Activated CD4-positive, alpha-beta T cell treated with anti-CD3 and anti-CD28 coated beads, Interleukin-2, amount 10 ng/mL, durations not matched to agents 7 days and 5 days (primary cell): ENCODE measurements around the gene CLNK. TPM values are rescaled to one million over a fixed set of nuclear protein-coding genes. Genes with fewer than 3 reads are reported as not detected.

Experiments
- CTCF ChIA-PET: fragments of 350-600 bp; sonication (Branson Sonifier 250); formaldehyde crosslinking; loops from one replicate; lab custom pipeline; 2021; ENCODE audit warnings: antibody characterized with exemption; lab: Charles Lee
- POLR2A ChIA-PET: fragments of 350-600 bp; sonication (Branson Sonifier 250); formaldehyde crosslinking; loops from one replicate; lab custom pipeline; 2021; ENCODE audit warnings: antibody characterized with exemption; lab: Charles Lee
- DNase-seq: peaks from one replicate; pipeline ENCODE4 v3.0.0-alpha.2; 2020
- H3K27ac Mint-ChIP-seq: one replicate; pipeline ENCODE4 v1.8.0; 2021; ENCODE audit warnings: mild to moderate bottlenecking, moderate library complexity, mixed read lengths
- H3K27me3 Mint-ChIP-seq: one replicate; pipeline ENCODE4 v1.8.0; 2021; ENCODE audit warnings: mixed read lengths
- H3K36me3 Mint-ChIP-seq: one replicate; pipeline ENCODE4 v1.8.0; 2021; ENCODE audit warnings: low read depth, mixed read lengths
- H3K4me1 Mint-ChIP-seq: one replicate; pipeline ENCODE4 v1.8.0; 2021; ENCODE audit warnings: mixed read lengths
- H3K4me3 Mint-ChIP-seq: one replicate; pipeline ENCODE4 v1.8.0; 2021; ENCODE audit warnings: mild to moderate bottlenecking, moderate library complexity, mixed read lengths
- H3K9me3 Mint-ChIP-seq: one replicate; pipeline ENCODE4 v1.8.0; 2021; ENCODE audit warnings: mixed read lengths
- total RNA-seq, 2 experiments: library from RNA; stranded (reverse); gene quantifications; one replicate each; pipeline ENCODE4 v1.2.3, GENCODE V29; 2021

Gene CLNK
- total RNA-seq, 2 experiments from 2014 or later = not detected

DNA sequence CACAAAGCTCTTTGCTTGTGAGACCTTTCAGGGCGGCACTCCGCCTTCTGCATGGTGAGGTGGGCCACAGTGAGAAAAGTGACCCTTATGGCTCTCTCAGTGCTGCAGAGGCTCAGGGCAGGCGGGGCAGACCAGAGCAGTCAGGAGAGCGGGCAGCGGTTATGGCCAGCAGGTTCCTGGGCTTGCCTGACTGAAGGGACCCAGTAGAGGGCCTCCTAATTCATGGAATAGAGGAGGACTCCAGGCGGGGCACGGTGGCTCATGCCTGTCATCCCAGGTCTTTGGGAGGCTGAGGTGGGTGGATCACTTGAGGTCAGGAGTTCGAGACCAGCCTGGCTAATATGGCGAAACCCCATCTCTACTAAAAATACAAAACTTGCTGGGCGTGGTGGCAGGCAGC lies 91.4 kb downstream of the CLNK start:
- CTCF ChIA-PET = no interaction called here
- no peak overlapping the region for H3K27ac Mint-ChIP-seq
- H3K4me3 Mint-ChIP-seq = no peak overlapping the region
- peaks cover 15% of the 10 kb centered on the region for H3K4me1 Mint-ChIP-seq
- no peaks in the 10 kb centered on the region for H3K9me3 Mint-ChIP-seq
- no peaks in the 10 kb centered on the region for H3K27me3 Mint-ChIP-seq
- no peaks in the 10 kb centered on the region for H3K36me3 Mint-ChIP-seq
- no peak for DNase-seq
- POLR2A ChIA-PET = no interaction called here

DNA sequence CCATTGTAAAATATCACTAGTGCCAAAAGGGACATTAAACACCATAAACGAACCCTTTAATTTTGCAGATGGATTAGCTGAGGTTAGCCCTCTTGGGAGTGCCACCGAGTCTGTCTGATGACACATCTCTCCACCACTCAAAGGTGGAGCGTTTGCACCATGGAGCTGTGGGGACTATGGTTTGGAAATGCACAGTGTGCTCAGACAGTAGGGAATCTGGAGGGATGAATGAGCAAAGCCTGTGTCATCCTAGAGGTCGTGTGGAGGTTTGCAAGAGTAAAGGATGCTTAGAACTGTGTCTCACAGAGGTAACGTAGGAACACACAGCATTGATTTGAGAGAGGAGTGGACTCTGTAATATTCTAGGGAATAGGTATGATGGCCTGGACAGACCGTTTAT lies 93.7 kb downstream of the CLNK start:
- Mint-ChIP-seq H3K9me3 (no peaks in the 10 kb centered on the region), H3K27me3 (no peaks in the 10 kb centered on the region), H3K4me1 (peaks cover 25% of the 10 kb centered on the region), H3K4me3 (no peak overlapping the region), H3K27ac (no peak overlapping the region), H3K36me3 (no peaks in the 10 kb centered on the region)
- ChIA-PET POLR2A (no interaction called here), CTCF (no interaction called here)
- DNase-seq = no peak

DNA sequence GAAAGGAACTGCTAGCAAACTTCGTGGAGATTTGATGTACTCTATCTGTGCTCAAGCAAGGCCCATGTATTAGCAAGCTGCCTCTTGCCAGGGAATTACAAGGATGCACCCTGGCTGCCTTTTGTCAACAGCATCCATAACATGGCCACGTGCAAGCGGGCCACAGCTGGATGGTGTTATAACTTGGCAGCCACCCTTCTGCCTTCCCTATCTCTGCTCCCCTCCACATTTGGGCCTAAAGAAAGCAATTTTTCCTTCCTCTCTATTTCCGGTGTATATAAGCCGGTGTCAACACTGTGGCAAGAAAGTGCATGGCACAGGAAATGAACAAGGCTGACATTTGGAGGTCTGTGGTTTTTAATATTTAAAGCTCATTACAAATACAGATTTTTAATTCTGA lies 94.8 kb downstream of the CLNK start:
- no peak overlapping the region for H3K27ac Mint-ChIP-seq
- no peaks in the 10 kb centered on the region for H3K36me3 Mint-ChIP-seq
- H3K27me3 Mint-ChIP-seq = no peaks in the 10 kb centered on the region
- POLR2A ChIA-PET = no interaction called here
- peak; percentile 6 for DNase-seq
- CTCF ChIA-PET = no interaction called here
- no peaks in the 10 kb centered on the region for H3K9me3 Mint-ChIP-seq
- peaks cover 25% of the 10 kb centered on the region for H3K4me1 Mint-ChIP-seq
- no peak overlapping the region for H3K4me3 Mint-ChIP-seq

DNA sequence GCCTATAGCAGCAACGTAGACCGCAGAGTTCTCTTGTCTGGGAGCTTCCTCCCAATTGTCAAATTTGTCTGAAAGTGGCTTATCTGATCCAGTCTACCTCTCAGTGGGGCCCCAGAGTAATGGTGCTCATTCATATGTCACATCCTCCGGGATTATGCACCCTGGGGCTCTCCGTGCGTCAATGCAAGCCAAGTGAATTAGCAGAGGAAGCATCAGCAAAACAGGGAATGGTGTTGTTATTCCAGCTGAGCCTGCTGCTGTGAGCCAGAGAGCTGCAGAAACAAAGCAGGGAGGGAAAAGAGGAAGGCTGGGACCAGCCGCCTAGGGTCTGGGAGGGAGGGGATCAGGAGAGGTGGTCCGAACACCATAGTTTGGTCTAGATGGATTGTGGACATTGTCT lies 95.2 kb downstream of the CLNK start:
- no peak for DNase-seq
- no peaks in the 10 kb centered on the region for H3K27me3 Mint-ChIP-seq
- H3K4me3 Mint-ChIP-seq = no peak overlapping the region
- H3K4me1 Mint-ChIP-seq = peaks cover 28% of the 10 kb centered on the region
- ChIA-PET POLR2A (no interaction called here), CTCF (no interaction called here)
- H3K9me3 Mint-ChIP-seq = no peaks in the 10 kb centered on the region
- no peak overlapping the region for H3K27ac Mint-ChIP-seq
- H3K36me3 Mint-ChIP-seq = no peaks in the 10 kb centered on the region

DNA sequence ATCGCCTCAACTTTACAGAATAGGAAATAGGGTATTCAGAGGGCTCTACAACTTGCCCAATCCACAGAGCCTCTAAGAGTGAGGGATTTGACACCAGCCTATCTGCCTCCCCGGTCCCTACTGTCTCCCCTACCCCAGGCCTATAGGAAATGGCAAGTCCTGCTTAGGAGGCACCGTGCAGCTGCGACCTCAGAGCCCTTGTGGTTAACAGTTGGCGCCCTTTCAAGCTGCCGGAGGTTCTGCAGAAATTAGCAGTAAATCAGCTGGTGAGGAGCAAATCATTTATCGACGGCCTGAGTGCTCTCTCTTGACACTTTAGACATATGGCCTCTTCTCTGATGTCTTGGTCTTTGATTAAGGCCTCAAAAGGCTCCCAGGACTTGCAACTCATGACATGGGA lies 96.9 kb downstream of the CLNK start:
- no peaks in the 10 kb centered on the region for H3K36me3 Mint-ChIP-seq
- CTCF ChIA-PET = interaction anchor here (1.3 kb wide), 1 partner anchor 26 kb away, joined by 3 read pairs; no protein-coding TSS in a partner anchor
- no peak overlapping the region for H3K4me3 Mint-ChIP-seq
- POLR2A ChIA-PET = no interaction called here
- H3K4me1 Mint-ChIP-seq = peaks cover 34% of the 10 kb centered on the region
- no peaks in the 10 kb centered on the region for H3K27me3 Mint-ChIP-seq
- DNase-seq = peak; percentile 39
- no peaks in the 10 kb centered on the region for H3K9me3 Mint-ChIP-seq
- H3K27ac Mint-ChIP-seq = peak overlapping the region; percentile 46

DNA sequence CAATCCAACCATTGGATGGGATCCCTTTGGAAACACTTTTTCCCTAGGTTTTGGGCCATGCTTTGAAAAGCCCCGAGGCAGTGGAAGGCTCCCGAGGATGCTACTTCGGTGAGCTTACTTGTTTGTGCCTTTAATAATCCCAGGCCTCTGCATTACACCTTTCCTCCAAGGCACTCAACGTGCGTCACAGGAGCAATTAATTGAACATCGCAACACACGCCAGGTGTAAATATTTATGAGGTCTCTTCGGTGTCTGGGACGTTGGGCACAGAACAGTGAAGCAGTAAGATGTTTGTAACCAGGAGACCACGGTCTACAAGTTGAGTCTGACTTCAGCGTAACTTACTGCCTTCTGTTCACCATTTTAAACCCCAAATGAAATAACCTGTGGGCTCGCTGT lies 97.3 kb downstream of the CLNK start:
- H3K27me3 Mint-ChIP-seq = no peaks in the 10 kb centered on the region
- H3K9me3 Mint-ChIP-seq = no peaks in the 10 kb centered on the region
- no peak overlapping the region for H3K4me3 Mint-ChIP-seq
- no peaks in the 10 kb centered on the region for H3K36me3 Mint-ChIP-seq
- H3K27ac Mint-ChIP-seq = no peak overlapping the region
- DNase-seq = no peak
- peaks cover 34% of the 10 kb centered on the region for H3K4me1 Mint-ChIP-seq
- ChIA-PET POLR2A (no interaction called here), CTCF (no interaction called here)

DNA sequence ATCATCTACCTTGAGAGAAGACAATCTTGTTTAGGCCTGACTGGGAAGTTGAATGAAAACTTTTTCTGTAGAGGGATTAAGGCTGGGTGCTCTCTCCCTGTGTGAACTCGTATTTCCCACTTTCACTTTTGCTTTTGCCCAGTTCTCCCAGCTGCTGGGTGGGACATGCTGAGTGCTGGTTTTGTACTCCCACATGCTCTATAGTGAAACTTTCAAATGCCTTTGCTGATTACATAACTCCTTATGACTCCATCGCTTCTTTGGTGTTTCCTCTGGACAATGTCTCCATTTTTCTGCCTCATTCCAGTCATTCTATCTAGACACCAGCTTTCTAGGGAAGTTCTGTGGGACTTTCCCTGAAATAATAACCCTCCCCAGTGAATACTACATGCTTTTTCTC lies 100.5 kb downstream of the CLNK start:
- ChIA-PET POLR2A (no interaction called here), CTCF (interaction anchor here (0.7 kb wide), 1 partner anchor 633 kb away, joined by 4 read pairs; no protein-coding TSS in a partner anchor)
- no peaks in the 10 kb centered on the region for H3K9me3 Mint-ChIP-seq
- no peak overlapping the region for H3K4me3 Mint-ChIP-seq
- DNase-seq = no peak
- H3K27ac Mint-ChIP-seq = peak overlapping the region; percentile 43
- no peaks in the 10 kb centered on the region for H3K27me3 Mint-ChIP-seq
- peaks cover 23% of the 10 kb centered on the region for H3K4me1 Mint-ChIP-seq
- H3K36me3 Mint-ChIP-seq = no peaks in the 10 kb centered on the region

DNA sequence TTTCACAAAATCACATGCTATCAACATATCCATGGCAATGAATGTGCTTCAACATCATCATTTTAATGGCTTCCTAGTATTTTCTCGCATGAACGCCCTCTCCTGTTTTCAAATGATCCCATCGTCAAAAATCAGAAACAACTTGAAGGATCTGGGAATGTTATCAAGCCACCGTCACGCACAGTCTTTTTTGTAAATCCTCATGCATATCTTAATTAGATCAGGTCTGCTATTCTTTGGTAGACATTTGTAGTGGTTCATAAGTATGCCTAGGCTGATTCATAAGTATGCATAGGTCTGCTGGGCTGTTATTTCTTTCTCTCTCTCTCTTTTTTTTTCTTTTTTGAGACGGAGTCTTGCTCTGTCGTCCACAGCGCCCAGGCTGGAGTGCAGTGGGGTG lies 101.6 kb downstream of the CLNK start:
- Mint-ChIP-seq H3K4me1 (peaks cover 17% of the 10 kb centered on the region), H3K4me3 (no peak overlapping the region), H3K27me3 (no peaks in the 10 kb centered on the region), H3K27ac (no peak overlapping the region), H3K36me3 (no peaks in the 10 kb centered on the region), H3K9me3 (no peaks in the 10 kb centered on the region)
- CTCF ChIA-PET = no interaction called here
- POLR2A ChIA-PET = no interaction called here
- DNase-seq = no peak

DNA sequence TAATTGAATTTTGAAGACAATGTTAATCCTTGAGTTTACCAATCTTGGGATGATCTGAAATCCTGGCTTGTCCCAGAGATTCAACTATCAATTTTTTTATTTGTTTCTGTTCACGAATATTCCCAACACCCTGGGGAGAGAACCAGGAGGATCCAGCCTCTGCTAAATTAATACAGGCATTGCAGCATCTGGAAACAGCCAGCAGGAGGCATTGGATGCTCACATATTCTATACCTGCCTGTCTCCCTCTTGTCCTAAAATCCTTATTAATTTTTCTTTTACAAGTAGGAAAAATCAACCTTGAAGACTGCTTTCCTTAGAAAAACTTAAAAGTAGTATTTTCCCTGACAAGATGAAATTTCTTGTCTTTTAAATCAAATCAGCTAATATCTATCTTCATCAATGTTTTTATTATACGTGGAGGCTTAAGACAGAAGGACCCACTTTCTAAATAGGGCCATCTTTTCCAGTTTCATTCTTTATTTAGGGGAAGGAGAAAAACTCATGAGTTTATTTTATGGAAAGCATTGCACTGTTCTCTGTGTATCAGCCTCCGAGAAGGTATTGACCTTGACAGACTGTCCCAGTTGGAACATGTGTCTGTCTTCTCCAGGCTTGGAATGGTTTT lies 102.4 kb downstream of the CLNK start:
- Mint-ChIP-seq H3K27ac (no peak overlapping the region), H3K36me3 (no peaks in the 10 kb centered on the region), H3K9me3 (no peaks in the 10 kb centered on the region), H3K27me3 (no peaks in the 10 kb centered on the region), H3K4me3 (no peak overlapping the region), H3K4me1 (peaks cover 15% of the 10 kb centered on the region)
- CTCF ChIA-PET = interaction anchor here (0.8 kb wide), 1 partner anchor 467 kb away, joined by 3 read pairs; no protein-coding TSS in a partner anchor
- POLR2A ChIA-PET = no interaction called here
- peak; percentile 30 for DNase-seq

DNA sequence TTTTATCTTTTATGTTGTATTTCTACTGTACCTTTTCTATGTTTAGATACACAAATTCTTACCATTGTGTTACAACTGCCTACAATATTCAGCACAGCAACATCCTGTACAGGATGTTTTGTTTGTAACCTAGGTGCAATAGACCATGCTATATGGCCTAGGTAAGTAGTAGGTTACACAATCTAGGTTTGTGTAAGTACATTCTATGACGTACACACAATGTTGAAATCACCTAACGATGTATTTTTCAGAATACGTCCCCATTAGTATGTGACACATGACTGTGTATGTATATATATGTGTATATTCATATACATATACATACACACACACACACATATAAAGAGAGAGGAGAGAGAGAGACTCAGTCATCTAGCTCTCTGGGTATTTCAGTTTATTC lies 103.5 kb downstream of the CLNK start:
- H3K9me3 Mint-ChIP-seq = no peaks in the 10 kb centered on the region

DNA sequence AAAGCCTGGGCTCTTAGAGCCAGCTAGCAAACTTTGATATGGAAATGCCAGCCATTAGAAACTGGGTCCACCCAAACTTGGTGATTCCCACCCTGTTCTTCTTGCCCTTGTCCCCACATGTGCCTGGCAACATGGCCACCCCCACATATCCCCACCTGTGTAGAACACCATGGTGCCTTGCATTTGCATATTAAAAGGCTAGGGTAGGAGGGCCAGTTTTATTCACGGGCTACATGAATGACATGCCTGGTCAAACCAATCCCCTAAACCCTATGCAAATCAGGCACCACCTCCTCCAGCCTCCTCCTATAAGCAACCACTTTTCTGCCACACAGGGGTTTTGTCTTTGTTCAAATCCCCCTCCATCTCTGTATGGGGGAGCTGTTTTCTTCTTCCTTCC lies 104.9 kb downstream of the CLNK start:
- no peak overlapping the region for H3K4me3 Mint-ChIP-seq

More for the DNA sequence above, 103.5 kb downstream of the CLNK start:
- Mint-ChIP-seq H3K4me3 (no peak overlapping the region), H3K4me1 (peaks cover 17% of the 10 kb centered on the region), H3K27me3 (no peaks in the 10 kb centered on the region), H3K36me3 (no peaks in the 10 kb centered on the region), H3K27ac (no peak overlapping the region)
- DNase-seq = no peak
- ChIA-PET POLR2A (no interaction called here), CTCF (interaction anchor here (0.7 kb wide), 1 partner anchor 870 kb away, joined by 3 read pairs; no protein-coding TSS in a partner anchor)

DNA sequence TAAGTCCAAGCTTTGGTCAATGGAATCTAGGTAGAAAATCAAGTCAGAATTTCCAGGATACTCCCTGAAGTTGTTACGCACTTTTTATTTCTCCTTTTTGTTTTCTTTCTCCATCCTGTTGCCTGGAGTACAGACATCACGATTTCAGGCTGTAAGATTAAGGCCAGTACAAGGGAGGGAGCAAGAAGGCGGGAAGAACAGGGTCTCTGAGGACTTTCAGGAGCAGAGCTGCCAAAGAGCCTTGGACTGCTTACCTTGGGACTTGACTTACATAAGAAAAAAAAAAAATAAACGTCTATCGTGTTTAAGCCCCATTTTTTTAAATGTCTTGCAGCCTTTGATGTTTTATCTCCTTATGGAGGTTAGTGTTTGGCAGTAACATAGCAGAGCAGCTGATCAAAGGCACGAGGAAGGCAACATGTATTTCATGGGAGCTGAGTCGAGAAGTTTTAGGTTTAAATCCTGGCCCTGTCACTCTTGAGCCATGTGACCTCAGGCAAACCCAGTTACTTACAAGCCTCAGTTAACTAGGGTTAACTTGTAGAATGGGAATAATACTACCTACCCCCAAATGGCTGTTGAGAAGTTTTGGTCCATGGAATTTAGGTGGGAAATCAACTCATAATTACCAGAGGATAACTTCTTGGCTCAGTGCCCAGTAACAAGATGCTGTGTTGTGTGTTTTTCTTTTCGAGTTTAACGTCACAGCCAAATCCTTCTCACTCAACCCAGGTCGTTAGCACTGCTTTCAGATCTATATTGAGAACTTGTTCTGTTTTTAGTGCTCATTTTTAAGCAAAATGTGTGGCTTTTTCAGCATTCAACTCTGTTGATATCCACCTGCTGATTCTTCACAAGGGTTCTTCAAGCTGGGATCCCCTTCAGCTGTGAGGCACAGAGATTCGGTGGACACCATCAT lies 106.8 kb downstream of the CLNK start:
- Mint-ChIP-seq H3K4me1 (peaks cover 11% of the 10 kb centered on the region), H3K36me3 (no peaks in the 10 kb centered on the region)

More for the DNA sequence above, 104.9 kb downstream of the CLNK start:
- no peak for DNase-seq
- peaks cover 17% of the 10 kb centered on the region for H3K4me1 Mint-ChIP-seq
- H3K9me3 Mint-ChIP-seq = no peaks in the 10 kb centered on the region
- no peaks in the 10 kb centered on the region for H3K27me3 Mint-ChIP-seq
- no peak overlapping the region for H3K27ac Mint-ChIP-seq
- no peaks in the 10 kb centered on the region for H3K36me3 Mint-ChIP-seq
- ChIA-PET CTCF (no interaction called here), POLR2A (no interaction called here)

DNA sequence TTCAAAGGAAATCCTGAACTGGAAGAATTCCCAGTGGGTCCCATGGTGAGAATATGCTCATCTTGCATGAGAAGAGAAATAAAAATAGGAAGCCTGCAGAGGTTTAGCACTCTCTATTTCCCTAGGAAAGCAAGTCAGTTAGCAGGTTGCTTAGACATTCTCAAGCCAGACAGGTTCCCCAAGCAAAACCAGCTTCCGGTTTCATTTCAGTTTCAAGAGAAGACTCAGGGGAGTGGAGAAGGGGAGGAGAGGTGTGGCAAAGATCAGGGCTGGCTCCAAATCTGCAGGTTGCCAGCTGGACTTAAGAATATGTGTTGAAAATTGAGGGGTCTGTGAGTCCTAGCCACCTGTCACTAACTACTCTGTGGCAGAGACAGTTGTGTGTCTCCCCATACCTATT lies 107.5 kb downstream of the CLNK start:
- peaks cover 2% of the 10 kb centered on the region for H3K27me3 Mint-ChIP-seq
- H3K4me1 Mint-ChIP-seq = peaks cover 11% of the 10 kb centered on the region
- CTCF ChIA-PET = no interaction called here
- H3K9me3 Mint-ChIP-seq = no peaks in the 10 kb centered on the region
- no peaks in the 10 kb centered on the region for H3K36me3 Mint-ChIP-seq
- peak overlapping the region; percentile 61 for H3K27ac Mint-ChIP-seq
- POLR2A ChIA-PET = no interaction called here
- no peak overlapping the region for H3K4me3 Mint-ChIP-seq
- DNase-seq = peak; percentile 18

More for the DNA sequence above, 106.8 kb downstream of the CLNK start:
- H3K4me3 Mint-ChIP-seq = no peak overlapping the region
- ChIA-PET CTCF (no interaction called here), POLR2A (no interaction called here)
- H3K9me3 Mint-ChIP-seq = no peaks in the 10 kb centered on the region
- no peak for DNase-seq
- H3K27me3 Mint-ChIP-seq = peaks cover 2% of the 10 kb centered on the region
- peak overlapping the region; percentile 61 for H3K27ac Mint-ChIP-seq
